MV-4-11 (cell line): ENCODE results near the gene CIITA.
"Not testable (repeated sequence)": the region's sequence is repeated elsewhere in the genome, so short reads cannot be mapped to it uniquely, and the experiment has no call there.

ENCODE experiments used
- DNase-seq: peaks from one replicate; lab custom pipeline; 2025; lab: John Stamatoyannopoulos, UW

CIITA gene

GRCh38 chr16:10934325-10935107 lies 57.5 kb downstream of the CIITA start:
- DNase-seq: no peak

GRCh38 chr16:10935226-10935915 lies 58.4 kb downstream of the CIITA start:
- no peak for DNase-seq

GRCh38 chr16:10936272-10936984 lies 59.4 kb downstream of the CIITA start:
- DNase-seq: no peak

GRCh38 chr16:10937068-10937859 lies 60.3 kb downstream of the CIITA start:
- DNase-seq: no peak

GRCh38 chr16:10938321-10938720 lies 61.3 kb downstream of the CIITA start:
- peak; percentile 21 for DNase-seq

- peak; percentile 17 for DNase-seq
Observed at GRCh38 chr16:10938796-10939648, 62.0 kb downstream of the CIITA start.

- no peak for DNase-seq
Observed at GRCh38 chr16:10939649-10940234, 62.7 kb downstream of the CIITA start.

GRCh38 chr16:10940501-10941079 lies 63.6 kb downstream of the CIITA start:
- no peak for DNase-seq

- DNase-seq: no peak
Observed at GRCh38 chr16:10941127-10941933, 64.3 kb downstream of the CIITA start.

- not testable (repeated sequence) for DNase-seq
Observed at GRCh38 chr16:10941935-10942351, 64.9 kb downstream of the CIITA start.

GRCh38 chr16:10942352-10943063 lies 65.5 kb downstream of the CIITA start, which contains the start of gene DEXI:
TSS of gene DEXI (minus strand) at chr16:10942468. CDS start at chr16:10942005, 463 bp downstream.
- DNase-seq: peak; percentile 86

- DNase-seq: no peak
Observed at GRCh38 chr16:10943064-10943353, 66.0 kb downstream of the CIITA start.

- DNase-seq: peak; percentile 92
Observed at GRCh38 chr16:10944249-10945064, 67.5 kb downstream of the CIITA start, which contains the start of gene CLEC16A. TSS of gene CLEC16A (plus strand) at chr16:10944564. CDS start at chr16:10944718, 154 bp downstream.

GRCh38 chr16:10945065-10945787 lies 68.2 kb downstream of the CIITA start:
- DNase-seq: no peak

GRCh38 chr16:10946308-10946707 lies 69.3 kb downstream of the CIITA start:
- no peak for DNase-seq

- DNase-seq: no peak
Observed at GRCh38 chr16:10947211-10947787, 70.3 kb downstream of the CIITA start.
